Measurements from ENCODE around the gene PLS3.

GRCh38 chrX:115589419-115589818, 28.4 kb downstream of the PLS3 start:
- TF ChIP-seq CTCF (IDR thresholded peaks at IDR 0.05), result no peak
- no peak for TF ChIP-seq POLR2A (IDR thresholded peaks at IDR 0.05)
